ENCODE measurements around the gene CRIM1.

DNA sequence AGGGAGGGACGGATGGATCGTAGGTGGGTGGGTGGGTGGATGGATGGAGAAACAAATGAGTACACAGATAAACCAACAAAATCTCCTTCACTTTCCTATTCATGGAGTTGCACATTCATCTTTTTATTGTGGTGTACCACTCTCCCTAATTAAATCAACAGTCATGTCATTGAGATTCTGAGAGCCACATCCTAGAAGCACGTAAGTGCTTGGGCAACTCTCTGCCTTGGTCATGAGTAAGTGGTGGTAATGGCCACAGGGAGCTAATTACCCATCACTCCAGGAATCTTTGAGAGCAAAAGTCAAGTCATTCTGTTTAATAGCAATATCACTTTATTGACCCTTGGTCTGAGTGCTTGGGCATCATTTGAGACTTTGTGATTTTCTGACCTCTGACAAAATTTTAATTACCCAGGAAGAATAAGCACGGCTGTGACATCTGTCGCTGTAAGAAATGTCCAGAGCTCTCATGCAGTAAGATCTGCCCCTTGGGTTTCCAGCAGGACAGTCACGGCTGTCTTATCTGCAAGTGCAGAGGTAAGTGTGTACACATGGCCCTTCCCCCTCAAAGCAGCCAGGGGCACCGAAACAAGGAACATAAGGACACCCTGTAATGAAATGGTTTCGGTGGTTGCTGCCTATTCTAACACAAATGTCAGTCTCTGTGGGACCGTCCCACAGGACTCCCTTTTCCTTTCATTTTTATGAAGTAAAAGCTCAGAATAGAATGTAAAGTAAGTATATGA lies 156.5 kb downstream of the CRIM1 start:
- TF ChIP-seq POLR2A (IDR thresholded peaks at IDR 0.05) = no peak
- TF ChIP-seq, protein P1, sequence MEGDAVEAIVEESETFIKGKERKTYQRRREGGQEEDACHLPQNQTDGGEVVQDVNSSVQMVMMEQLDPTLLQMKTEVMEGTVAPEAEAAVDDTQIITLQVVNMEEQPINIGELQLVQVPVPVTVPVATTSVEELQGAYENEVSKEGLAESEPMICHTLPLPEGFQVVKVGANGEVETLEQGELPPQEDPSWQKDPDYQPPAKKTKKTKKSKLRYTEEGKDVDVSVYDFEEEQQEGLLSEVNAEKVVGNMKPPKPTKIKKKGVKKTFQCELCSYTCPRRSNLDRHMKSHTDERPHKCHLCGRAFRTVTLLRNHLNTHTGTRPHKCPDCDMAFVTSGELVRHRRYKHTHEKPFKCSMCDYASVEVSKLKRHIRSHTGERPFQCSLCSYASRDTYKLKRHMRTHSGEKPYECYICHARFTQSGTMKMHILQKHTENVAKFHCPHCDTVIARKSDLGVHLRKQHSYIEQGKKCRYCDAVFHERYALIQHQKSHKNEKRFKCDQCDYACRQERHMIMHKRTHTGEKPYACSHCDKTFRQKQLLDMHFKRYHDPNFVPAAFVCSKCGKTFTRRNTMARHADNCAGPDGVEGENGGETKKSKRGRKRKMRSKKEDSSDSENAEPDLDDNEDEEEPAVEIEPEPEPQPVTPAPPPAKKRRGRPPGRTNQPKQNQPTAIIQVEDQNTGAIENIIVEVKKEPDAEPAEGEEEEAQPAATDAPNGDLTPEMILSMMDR (IDR thresholded peaks at IDR 0.05) = no peak

All from lower leg skin (tissue), 3 donors.